ENCODE results near the gene MED28.

DNA sequence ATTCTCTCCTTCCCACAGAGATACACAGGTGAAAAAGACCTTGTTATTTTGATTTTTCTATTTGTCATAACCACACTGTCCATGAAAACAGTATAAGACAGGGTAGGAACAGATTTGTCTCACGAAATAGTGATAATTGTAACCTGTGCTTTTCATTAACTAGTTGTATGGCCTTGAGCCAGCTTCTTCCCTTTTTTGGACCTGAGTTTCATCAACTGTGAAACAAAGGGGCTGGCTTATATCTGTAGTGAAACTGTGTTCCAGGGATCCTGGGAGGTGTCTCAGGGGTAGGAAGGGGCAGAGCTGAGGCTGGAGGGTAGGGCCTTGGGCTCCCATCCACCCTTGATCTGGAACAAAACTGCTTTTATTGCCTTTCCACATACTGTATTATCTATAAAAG is 50.9 kb downstream of the MED28 start:
- TF ChIP-seq, protein P1, sequence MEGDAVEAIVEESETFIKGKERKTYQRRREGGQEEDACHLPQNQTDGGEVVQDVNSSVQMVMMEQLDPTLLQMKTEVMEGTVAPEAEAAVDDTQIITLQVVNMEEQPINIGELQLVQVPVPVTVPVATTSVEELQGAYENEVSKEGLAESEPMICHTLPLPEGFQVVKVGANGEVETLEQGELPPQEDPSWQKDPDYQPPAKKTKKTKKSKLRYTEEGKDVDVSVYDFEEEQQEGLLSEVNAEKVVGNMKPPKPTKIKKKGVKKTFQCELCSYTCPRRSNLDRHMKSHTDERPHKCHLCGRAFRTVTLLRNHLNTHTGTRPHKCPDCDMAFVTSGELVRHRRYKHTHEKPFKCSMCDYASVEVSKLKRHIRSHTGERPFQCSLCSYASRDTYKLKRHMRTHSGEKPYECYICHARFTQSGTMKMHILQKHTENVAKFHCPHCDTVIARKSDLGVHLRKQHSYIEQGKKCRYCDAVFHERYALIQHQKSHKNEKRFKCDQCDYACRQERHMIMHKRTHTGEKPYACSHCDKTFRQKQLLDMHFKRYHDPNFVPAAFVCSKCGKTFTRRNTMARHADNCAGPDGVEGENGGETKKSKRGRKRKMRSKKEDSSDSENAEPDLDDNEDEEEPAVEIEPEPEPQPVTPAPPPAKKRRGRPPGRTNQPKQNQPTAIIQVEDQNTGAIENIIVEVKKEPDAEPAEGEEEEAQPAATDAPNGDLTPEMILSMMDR (IDR thresholded peaks at IDR 0.05) = no peak
- TF ChIP-seq POLR2AphosphoS5 (IDR thresholded peaks at IDR 0.05) (no peak), EP300 (IDR thresholded peaks at IDR 0.05) (no peak), POLR2A (IDR thresholded peaks at IDR 0.05) (no peak)

All from stomach (tissue), 4 donors.